GM23338 (cell line): ENCODE data around the gene MAGI1. TPM values are rescaled to one million over a fixed set of nuclear protein-coding genes. Genes with fewer than 3 reads are reported as not detected.

Experiments used
- ATAC-seq: fragments of 200-7000 bp; cut with Tn5 transposase; 3 replicates; pipeline ENCODE4 v1.9.1; 2020
- DNase-seq: peaks from one replicate; pipeline ENCODE4 v3.0.0-alpha.2; 2015; ENCODE audit warnings: low spot score
- H2AFZ ChIP-seq: fragments of 200-600 bp; sonication (generic); 2 replicates; pipeline ENCODE4 v1.8.0; 2016; ENCODE audit warnings: antibody characterized with exemption, mild to moderate bottlenecking, moderate library complexity
- H3F3A ChIP-seq: fragments of 200-600 bp; sonication (generic); replicated peaks from 2 replicates; pipeline ENCODE4 v1.8.0; 2017; ENCODE audit warnings: antibody characterized with exemption, mixed run types, low read depth
- H3K27ac ChIP-seq: fragments of 200-600 bp; sonication (generic); 2 replicates; pipeline ENCODE4 v1.6.1; 2016; ENCODE audit warnings: low read depth
- H3K27me3 ChIP-seq: fragments of 200-600 bp; sonication (generic); 2 replicates; pipeline ENCODE4 v1.8.0; 2016; ENCODE audit warnings: mild to moderate bottlenecking, mixed run types, moderate library complexity; ENCODE audit not compliant: insufficient read depth
- H3K36me3 ChIP-seq: fragments of 200-600 bp; sonication (generic); 2 replicates; pipeline ENCODE4 v1.8.0; 2016; ENCODE audit warnings: mild to moderate bottlenecking; ENCODE audit not compliant: insufficient read depth
- H3K4me1 ChIP-seq: fragments of 200-600 bp; sonication (generic); 2 replicates; pipeline ENCODE4 v1.8.0; 2016; ENCODE audit warnings: mild to moderate bottlenecking, moderate library complexity; ENCODE audit not compliant: insufficient read depth
- H3K4me2 ChIP-seq: fragments of 200-600 bp; sonication (generic); 2 replicates; pipeline ENCODE4 v1.7.1; 2017; ENCODE audit warnings: mixed run types
- H3K4me3 ChIP-seq: fragments of 200-600 bp; sonication (generic); 2 replicates; pipeline ENCODE4 v1.6.1; 2016; ENCODE audit warnings: mixed run types
- H3K79me2 ChIP-seq: fragments of 200-600 bp; sonication (generic); replicated peaks from 2 replicates; pipeline ENCODE4 v1.8.0; 2017; ENCODE audit warnings: mild to moderate bottlenecking; ENCODE audit not compliant: insufficient read depth
- H3K9me2 ChIP-seq: fragments of 200-600 bp; sonication (generic); 2 replicates; pipeline ENCODE4 v1.8.0; 2017; ENCODE audit not compliant: insufficient read depth
- H4K20me1 ChIP-seq: fragments of 200-600 bp; sonication (generic); replicated peaks from 2 replicates; pipeline ENCODE4 v1.8.0; 2017; ENCODE audit warnings: mild to moderate bottlenecking; ENCODE audit not compliant: insufficient read depth
- H3K27ac Mint-ChIP-seq: 2 replicates; pipeline ENCODE4 v1.8.0; 2020; ENCODE audit warnings: inconsistent platforms, mild to moderate bottlenecking, moderate library complexity, mixed read lengths
- H3K27me3 Mint-ChIP-seq: 3 replicates; pipeline ENCODE4 v1.8.0; 2022; ENCODE audit warnings: low read depth, mild to moderate bottlenecking, moderate library complexity, mixed read lengths, inconsistent platforms; ENCODE audit not compliant: insufficient read depth, poor library complexity
- H3K36me3 Mint-ChIP-seq: 3 replicates; pipeline ENCODE4 v1.8.0; 2021; ENCODE audit warnings: low read depth, mild to moderate bottlenecking, inconsistent platforms, moderate library complexity, mixed read lengths
- H3K4me1 Mint-ChIP-seq: 3 replicates; pipeline ENCODE4 v1.8.0; 2020; ENCODE audit warnings: mild to moderate bottlenecking, inconsistent platforms, mixed read lengths
- H3K4me3 Mint-ChIP-seq: 3 replicates; pipeline ENCODE4 v1.8.0; 2021; ENCODE audit warnings: moderate library complexity, mild to moderate bottlenecking, inconsistent platforms, mixed read lengths
- H3K9me3 Mint-ChIP-seq: 3 replicates; pipeline ENCODE4 v1.8.0; 2020; ENCODE audit warnings: moderate library complexity, mild to moderate bottlenecking, inconsistent platforms, mixed read lengths
- CREB1 ChIP-seq: fragments of 250-450 bp; sonication (Bioruptor Pico); IDR thresholded peaks from 2 replicates; pipeline ENCODE4 v1.5.0; 2020; ENCODE audit warnings: low read depth, mild to moderate bottlenecking, moderate library complexity
- EZH2 ChIP-seq: fragments of 200-600 bp; sonication (generic); IDR thresholded peaks from one replicate; pipeline ENCODE4 v1.8.0; 2017; ENCODE audit warnings: antibody characterized with exemption, mild to moderate bottlenecking, low read depth; ENCODE audit not compliant: unreplicated experiment
- EZH2phosphoT487 ChIP-seq: fragments of 200-600 bp; sonication (generic); IDR thresholded peaks from one replicate; pipeline ENCODE4 v1.8.1; 2018; ENCODE audit warnings: antibody characterized with exemption; ENCODE audit not compliant: unreplicated experiment
- JUNB ChIP-seq: IDR thresholded peaks from one replicate; pipeline ENCODE4 v1.6.1; 2016; ENCODE audit warnings: antibody characterized with exemption; ENCODE audit not compliant: unreplicated experiment
- NANOG ChIP-seq: IDR thresholded peaks from 2 replicates; pipeline ENCODE4 v1.6.1; 2016; ENCODE audit warnings: antibody characterized with exemption, borderline replicate concordance
- POLR2AphosphoS5 ChIP-seq: IDR thresholded peaks from 2 replicates; pipeline ENCODE4 v1.6.1; 2016; ENCODE audit warnings: antibody characterized with exemption, low read depth
- STAT1 ChIP-seq: IDR thresholded peaks from one replicate; pipeline ENCODE4 v1.6.1; 2016; ENCODE audit warnings: antibody characterized with exemption; ENCODE audit not compliant: unreplicated experiment
- ZNF114 ChIP-seq: fragments of 250-450 bp; sonication (Bioruptor Pico); IDR thresholded peaks from 2 replicates; pipeline ENCODE4 v1.5.0; 2020; ENCODE audit warnings: mild to moderate bottlenecking, moderate library complexity
- ZNF331 ChIP-seq: fragments of 250-450 bp; sonication (Bioruptor Pico); IDR thresholded peaks from 2 replicates; pipeline ENCODE4 v1.5.0; 2020; ENCODE audit warnings: low read depth, mild to moderate bottlenecking, moderate library complexity
- polyA plus RNA-seq: library from polyadenylated mRNA; unstranded; fragments of >200 nt; fragmentation: Nextera tagmentation; extraction: Ambion mirVana; gene quantifications from 2 replicates; pipeline ENCODE4 v1.2.1, GENCODE V29; 2016
- total RNA-seq: library from RNA; depleted of rRNA; stranded (reverse); fragments of >200 nt; shearing (Covaris generic); gene quantifications from 2 replicates; pipeline ENCODE4 v1.2.3, GENCODE V29; 2014
- TF ChIP-seq, protein P1 (sequence below): fragments of 250-450 bp; sonication (Bioruptor Pico); IDR thresholded peaks from 2 replicates; pipeline ENCODE4 v1.5.0; 2020; ENCODE audit warnings: mild to moderate bottlenecking, moderate library complexity
- TF ChIP-seq, protein P2 (sequence below): IDR thresholded peaks from 2 replicates; pipeline ENCODE4 v1.6.1; 2016; ENCODE audit warnings: antibody characterized with exemption
- TF ChIP-seq, protein P3 (sequence below), 2 experiments: fragments of 200-600 bp in 1 of 2; sonication (generic) in 1 of 2; conservative IDR thresholded peaks; 2 replicates each; pipeline versions ENCODE4 v1.5.1 to v1.6.1; 2016 to 2017; ENCODE audit warnings: antibody characterized with exemption in 2 of 2, low read depth in 2 of 2, mild to moderate bottlenecking in 2 of 2, moderate library complexity in 1 of 2
- TF ChIP-seq, protein P4 (sequence below): IDR thresholded peaks from one replicate; pipeline ENCODE4 v1.6.1; 2018; ENCODE audit warnings: antibody characterized with exemption; ENCODE audit not compliant: unreplicated experiment

Gene MAGI1
- total and polyA plus RNA-seq, 2 experiments from 2014 or later, result 27.4 to 71.2 TPM

DNA sequence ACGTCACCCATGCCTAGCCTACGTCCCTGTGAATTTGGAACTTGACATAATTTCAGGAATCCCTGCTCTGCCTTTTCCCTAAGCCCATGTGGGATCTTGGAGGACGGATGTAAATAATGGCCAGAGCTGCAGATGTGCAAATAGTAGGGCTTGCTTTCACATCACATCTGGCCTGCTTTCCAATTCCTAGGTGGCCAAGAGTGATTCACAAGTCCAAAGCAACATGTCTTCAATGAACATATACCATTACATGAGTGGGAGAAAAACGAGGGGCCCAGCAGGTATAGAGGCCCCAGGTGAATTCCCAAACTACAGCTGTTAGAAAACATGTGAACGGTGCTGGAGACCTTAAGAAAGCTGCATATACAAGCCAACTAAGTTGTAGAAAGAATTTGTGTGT is 214.6 kb downstream of the MAGI1 start:
- no peak overlapping the region for H3K4me2 ChIP-seq
- no peak overlapping the region for H3K27ac ChIP-seq
- Mint-ChIP-seq H3K27me3 (peaks cover under 1% of the 10 kb centered on the region), H3K4me1 (peaks cover 30% of the 10 kb centered on the region), H3K27ac (no peak overlapping the region), H3K36me3 (no peaks in the 10 kb centered on the region; the same call in 1 of the 3 replicates), H3K4me3 (no peak overlapping the region), H3K9me3 (peaks cover 3% of the 10 kb centered on the region; the same call in 1 of the 3 replicates)
- peaks cover 8% of the 10 kb centered on the region for H3K4me1 ChIP-seq
- no peak overlapping the region for H2AFZ ChIP-seq
- no peak overlapping the region for H3K4me3 ChIP-seq
- peaks cover 7% of the 10 kb centered on the region for H3K79me2 ChIP-seq
- H4K20me1 ChIP-seq, result peaks cover 24% of the 10 kb centered on the region; the same call in 1 of the 2 replicates
- no peak for ATAC-seq
- DNase-seq, result no peak
- peaks cover 18% of the 10 kb centered on the region for H3K27me3 ChIP-seq
- TF ChIP-seq, protein P1, sequence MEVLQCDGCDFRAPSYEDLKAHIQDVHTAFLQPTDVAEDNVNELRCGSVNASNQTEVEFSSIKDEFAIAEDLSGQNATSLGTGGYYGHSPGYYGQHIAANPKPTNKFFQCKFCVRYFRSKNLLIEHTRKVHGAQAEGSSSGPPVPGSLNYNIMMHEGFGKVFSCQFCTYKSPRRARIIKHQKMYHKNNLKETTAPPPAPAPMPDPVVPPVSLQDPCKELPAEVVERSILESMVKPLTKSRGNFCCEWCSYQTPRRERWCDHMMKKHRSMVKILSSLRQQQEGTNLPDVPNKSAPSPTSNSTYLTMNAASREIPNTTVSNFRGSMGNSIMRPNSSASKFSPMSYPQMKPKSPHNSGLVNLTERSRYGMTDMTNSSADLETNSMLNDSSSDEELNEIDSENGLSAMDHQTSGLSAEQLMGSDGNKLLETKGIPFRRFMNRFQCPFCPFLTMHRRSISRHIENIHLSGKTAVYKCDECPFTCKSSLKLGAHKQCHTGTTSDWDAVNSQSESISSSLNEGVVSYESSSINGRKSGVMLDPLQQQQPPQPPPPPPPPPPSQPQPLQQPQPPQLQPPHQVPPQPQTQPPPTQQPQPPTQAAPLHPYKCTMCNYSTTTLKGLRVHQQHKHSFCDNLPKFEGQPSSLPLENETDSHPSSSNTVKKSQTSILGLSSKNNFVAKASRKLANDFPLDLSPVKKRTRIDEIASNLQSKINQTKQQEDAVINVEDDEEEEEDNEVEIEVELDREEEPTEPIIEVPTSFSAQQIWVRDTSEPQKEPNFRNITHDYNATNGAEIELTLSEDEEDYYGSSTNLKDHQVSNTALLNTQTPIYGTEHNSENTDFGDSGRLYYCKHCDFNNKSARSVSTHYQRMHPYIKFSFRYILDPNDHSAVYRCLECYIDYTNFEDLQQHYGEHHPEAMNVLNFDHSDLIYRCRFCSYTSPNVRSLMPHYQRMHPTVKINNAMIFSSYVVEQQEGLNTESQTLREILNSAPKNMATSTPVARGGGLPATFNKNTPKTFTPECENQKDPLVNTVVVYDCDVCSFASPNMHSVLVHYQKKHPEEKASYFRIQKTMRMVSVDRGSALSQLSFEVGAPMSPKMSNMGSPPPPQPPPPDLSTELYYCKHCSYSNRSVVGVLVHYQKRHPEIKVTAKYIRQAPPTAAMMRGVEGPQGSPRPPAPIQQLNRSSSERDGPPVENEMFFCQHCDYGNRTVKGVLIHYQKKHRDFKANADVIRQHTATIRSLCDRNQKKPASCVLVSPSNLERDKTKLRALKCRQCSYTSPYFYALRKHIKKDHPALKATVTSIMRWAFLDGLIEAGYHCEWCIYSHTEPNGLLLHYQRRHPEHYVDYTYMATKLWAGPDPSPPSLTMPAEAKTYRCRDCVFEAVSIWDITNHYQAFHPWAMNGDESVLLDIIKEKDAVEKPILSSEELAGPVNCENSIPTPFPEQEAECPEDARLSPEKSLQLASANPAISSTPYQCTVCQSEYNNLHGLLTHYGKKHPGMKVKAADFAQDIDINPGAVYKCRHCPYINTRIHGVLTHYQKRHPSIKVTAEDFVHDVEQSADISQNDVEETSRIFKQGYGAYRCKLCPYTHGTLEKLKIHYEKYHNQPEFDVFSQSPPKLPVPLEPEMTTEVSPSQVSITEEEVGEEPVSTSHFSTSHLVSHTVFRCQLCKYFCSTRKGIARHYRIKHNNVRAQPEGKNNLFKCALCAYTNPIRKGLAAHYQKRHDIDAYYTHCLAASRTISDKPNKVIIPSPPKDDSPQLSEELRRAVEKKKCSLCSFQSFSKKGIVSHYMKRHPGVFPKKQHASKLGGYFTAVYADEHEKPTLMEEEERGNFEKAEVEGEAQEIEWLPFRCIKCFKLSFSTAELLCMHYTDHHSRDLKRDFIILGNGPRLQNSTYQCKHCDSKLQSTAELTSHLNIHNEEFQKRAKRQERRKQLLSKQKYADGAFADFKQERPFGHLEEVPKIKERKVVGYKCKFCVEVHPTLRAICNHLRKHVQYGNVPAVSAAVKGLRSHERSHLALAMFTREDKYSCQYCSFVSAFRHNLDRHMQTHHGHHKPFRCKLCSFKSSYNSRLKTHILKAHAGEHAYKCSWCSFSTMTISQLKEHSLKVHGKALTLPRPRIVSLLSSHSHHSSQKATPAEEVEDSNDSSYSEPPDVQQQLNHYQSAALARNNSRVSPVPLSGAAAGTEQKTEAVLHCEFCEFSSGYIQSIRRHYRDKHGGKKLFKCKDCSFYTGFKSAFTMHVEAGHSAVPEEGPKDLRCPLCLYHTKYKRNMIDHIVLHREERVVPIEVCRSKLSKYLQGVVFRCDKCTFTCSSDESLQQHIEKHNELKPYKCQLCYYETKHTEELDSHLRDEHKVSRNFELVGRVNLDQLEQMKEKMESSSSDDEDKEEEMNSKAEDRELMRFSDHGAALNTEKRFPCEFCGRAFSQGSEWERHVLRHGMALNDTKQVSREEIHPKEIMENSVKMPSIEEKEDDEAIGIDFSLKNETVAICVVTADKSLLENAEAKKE, result no peak
- TF ChIP-seq CREB1 (CRISPR knock-in tag) (no peak), POLR2AphosphoS5 (no peak), JUNB (no peak), STAT1 (no peak), EZH2phosphoT487 (no peak), ZNF331 (CRISPR knock-in tag) (no peak), ZNF114 (CRISPR knock-in tag) (no peak), EZH2 (no peak), NANOG (no peak)
- TF ChIP-seq, protein P2, sequence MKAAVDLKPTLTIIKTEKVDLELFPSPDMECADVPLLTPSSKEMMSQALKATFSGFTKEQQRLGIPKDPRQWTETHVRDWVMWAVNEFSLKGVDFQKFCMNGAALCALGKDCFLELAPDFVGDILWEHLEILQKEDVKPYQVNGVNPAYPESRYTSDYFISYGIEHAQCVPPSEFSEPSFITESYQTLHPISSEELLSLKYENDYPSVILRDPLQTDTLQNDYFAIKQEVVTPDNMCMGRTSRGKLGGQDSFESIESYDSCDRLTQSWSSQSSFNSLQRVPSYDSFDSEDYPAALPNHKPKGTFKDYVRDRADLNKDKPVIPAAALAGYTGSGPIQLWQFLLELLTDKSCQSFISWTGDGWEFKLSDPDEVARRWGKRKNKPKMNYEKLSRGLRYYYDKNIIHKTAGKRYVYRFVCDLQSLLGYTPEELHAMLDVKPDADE, result no peak
- TF ChIP-seq, protein P3, sequence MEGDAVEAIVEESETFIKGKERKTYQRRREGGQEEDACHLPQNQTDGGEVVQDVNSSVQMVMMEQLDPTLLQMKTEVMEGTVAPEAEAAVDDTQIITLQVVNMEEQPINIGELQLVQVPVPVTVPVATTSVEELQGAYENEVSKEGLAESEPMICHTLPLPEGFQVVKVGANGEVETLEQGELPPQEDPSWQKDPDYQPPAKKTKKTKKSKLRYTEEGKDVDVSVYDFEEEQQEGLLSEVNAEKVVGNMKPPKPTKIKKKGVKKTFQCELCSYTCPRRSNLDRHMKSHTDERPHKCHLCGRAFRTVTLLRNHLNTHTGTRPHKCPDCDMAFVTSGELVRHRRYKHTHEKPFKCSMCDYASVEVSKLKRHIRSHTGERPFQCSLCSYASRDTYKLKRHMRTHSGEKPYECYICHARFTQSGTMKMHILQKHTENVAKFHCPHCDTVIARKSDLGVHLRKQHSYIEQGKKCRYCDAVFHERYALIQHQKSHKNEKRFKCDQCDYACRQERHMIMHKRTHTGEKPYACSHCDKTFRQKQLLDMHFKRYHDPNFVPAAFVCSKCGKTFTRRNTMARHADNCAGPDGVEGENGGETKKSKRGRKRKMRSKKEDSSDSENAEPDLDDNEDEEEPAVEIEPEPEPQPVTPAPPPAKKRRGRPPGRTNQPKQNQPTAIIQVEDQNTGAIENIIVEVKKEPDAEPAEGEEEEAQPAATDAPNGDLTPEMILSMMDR (conservative IDR thresholded peaks at IDR 0.05; ENCODE audit: low read depth in 2 of 2), result no peak
- TF ChIP-seq, protein P4, sequence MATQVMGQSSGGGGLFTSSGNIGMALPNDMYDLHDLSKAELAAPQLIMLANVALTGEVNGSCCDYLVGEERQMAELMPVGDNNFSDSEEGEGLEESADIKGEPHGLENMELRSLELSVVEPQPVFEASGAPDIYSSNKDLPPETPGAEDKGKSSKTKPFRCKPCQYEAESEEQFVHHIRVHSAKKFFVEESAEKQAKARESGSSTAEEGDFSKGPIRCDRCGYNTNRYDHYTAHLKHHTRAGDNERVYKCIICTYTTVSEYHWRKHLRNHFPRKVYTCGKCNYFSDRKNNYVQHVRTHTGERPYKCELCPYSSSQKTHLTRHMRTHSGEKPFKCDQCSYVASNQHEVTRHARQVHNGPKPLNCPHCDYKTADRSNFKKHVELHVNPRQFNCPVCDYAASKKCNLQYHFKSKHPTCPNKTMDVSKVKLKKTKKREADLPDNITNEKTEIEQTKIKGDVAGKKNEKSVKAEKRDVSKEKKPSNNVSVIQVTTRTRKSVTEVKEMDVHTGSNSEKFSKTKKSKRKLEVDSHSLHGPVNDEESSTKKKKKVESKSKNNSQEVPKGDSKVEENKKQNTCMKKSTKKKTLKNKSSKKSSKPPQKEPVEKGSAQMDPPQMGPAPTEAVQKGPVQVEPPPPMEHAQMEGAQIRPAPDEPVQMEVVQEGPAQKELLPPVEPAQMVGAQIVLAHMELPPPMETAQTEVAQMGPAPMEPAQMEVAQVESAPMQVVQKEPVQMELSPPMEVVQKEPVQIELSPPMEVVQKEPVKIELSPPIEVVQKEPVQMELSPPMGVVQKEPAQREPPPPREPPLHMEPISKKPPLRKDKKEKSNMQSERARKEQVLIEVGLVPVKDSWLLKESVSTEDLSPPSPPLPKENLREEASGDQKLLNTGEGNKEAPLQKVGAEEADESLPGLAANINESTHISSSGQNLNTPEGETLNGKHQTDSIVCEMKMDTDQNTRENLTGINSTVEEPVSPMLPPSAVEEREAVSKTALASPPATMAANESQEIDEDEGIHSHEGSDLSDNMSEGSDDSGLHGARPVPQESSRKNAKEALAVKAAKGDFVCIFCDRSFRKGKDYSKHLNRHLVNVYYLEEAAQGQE, result no peak
- H3K9me2 ChIP-seq, result no peaks in the 10 kb centered on the region; the same call in 1 of the 2 replicates
- H3F3A ChIP-seq, result no peaks in the 10 kb centered on the region
- no peaks in the 10 kb centered on the region for H3K36me3 ChIP-seq
